Iris pigment epithelial cell (primary cell): Measurements from ENCODE around the gene KLHL28.

Experiments
- DNase-seq: peaks from one replicate; pipeline ENCODE4 v3.0.0-alpha.2; 2011; ENCODE audit warnings: low read depth

The KLHL28 gene

DNA sequence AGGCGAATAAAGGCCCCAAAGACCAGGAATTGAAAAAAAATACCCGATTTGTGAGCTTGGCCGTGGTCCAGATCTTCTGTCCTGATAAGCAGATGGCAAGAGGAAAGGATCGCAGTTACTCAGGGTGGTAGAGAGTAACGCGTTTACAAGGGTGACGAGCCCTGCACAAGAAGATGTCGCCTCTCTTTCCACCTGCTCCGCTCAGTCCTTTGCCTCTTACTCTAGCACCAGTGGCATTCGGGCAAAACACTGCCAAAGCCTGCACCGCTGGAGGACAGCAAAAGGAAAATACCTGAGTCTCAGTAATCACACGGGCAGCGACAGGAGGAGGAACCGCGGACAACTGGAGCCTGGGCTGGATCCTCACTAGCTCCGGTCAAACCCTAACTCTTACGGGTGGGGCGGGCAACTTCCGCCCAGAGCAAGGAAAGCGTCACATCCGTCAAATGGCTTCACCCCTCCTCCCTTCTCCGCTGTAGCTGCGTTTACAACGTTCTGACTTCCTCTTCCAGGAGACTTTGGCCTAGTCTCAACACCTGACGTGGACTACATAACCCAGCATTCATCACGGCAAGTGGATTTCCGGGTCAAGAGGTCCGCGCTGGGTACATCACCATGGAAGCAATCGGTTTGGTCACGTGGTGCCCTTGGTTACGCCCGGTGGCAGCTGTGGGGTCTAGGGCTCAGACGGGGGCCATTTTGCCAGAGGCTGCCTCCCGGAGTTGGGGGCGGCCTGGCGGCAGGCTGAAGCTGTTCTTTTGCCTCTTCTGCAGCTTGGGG, at the start of gene KLHL28, which contains the start of gene TOGARAM1:
Gene KLHL28, minus strand, starts transcription at position 394 of the 780 bp plus-strand sequence. CDS start 16,019 bp downstream, outside the sequence.
Gene TOGARAM1, plus strand, starts transcription at position 637 of the 780 bp plus-strand sequence. CDS start 232 bp downstream, outside the sequence.
- peak; percentile 100 for DNase-seq

GRCh38 chr14:45003924-45004323, 42.2 kb upstream of the KLHL28 start:
- no peak for DNase-seq

- DNase-seq = peak; percentile 5
Observed at GRCh38 chr14:44995770-44996294, 34.1 kb upstream of the KLHL28 start.

DNA sequence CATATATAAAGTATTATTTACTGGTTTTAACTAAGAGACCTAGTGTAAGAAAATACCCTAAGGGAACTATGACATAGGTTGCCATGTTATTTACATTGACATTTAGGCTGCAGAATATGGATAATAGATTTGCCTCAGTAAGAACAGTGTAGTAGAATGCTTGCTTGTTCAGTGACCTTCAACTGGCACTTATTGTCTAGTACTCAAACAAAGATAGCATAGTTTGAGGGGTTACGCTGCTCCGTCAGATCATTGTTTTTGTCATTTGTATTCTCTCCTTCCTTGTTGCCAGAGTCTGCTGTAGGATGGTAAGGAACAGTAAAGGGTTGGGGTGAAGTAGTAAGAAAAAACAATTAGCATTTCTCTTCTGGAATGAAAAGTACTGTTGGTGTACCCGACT, 33.4 kb upstream of the KLHL28 start:
- DNase-seq = no peak

- DNase-seq = no peak
Observed at GRCh38 chr14:44990533-44990932, 28.8 kb upstream of the KLHL28 start.

GRCh38 chr14:44989497-44990440, 28.0 kb upstream of the KLHL28 start:
- DNase-seq = no peak

DNA sequence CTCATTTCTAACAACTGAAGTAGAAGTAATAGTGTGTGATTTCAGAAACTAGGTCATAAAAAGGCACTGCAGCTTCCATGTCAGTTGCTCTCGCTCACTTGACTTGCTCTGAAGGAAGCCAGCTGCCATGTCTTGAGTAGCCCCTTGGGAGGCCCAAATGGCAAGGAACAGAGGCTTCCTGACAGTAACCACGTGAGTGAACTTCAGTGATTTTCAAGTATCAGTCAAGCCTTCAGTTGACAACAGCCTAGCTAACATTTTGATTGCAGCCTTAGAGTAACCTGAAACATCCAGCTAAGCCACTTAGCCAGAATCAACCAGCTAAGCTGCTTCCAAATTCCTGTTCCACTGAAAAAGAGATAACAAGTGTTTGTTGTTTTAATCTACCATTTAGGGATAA, 26.9 kb upstream of the KLHL28 start:
- DNase-seq = no peak

GRCh38 chr14:44982594-44982993, 20.8 kb upstream of the KLHL28 start:
- DNase-seq = no peak

- DNase-seq = no peak
Observed at GRCh38 chr14:44981198-44981597, 19.5 kb upstream of the KLHL28 start.

GRCh38 chr14:44979740-44980356, 18.1 kb upstream of the KLHL28 start:
- peak; percentile 31 for DNase-seq

- no peak for DNase-seq
Observed at GRCh38 chr14:44979273-44979672, 17.5 kb upstream of the KLHL28 start.

- DNase-seq = no peak
Observed at GRCh38 chr14:44971459-44971858, 9.7 kb upstream of the KLHL28 start.

- no peak for DNase-seq
Observed at GRCh38 chr14:44970907-44971306, 9.2 kb upstream of the KLHL28 start.

GRCh38 chr14:44968714-44969113, 7.0 kb upstream of the KLHL28 start:
- DNase-seq = no peak

DNA sequence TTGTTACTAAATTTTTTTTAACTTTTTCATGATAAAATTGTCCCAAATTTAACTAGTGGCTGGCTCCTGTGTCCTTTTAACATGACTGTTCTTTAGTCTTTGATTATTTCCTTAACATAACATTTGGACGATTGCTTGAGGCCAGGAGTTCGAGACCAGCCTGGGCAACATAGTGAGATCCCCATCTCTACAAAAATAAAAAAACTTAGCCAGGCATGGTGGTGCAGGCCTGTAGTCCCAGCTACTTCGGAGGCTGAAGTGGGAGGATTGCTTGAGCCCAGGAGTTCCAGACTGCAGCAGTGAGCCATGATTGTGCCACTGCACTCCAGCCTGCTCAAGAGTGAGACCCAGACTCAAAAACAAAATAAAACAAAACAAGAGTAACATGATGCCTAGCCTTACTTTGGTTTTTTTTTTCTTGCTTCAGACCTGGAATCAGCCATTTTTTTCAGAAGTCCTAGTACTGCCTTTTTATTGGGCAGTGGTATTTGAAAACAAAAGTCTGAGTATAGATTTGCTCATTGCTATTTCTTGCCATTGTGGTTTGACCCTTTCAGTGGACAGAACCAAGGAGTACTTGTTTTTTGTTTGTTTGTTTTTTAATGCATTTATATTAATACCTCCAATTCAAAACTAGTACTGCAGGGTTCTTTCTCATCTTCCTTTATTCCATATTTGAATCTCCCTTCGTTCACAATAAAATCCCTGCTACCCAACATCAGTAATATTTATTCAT, 5.0 kb upstream of the KLHL28 start:
- peak; percentile 33 for DNase-seq

GRCh38 chr14:44963775-44964380, 2.1 kb upstream of the KLHL28 start:
- DNase-seq = peak; percentile 2

GRCh38 chr14:44963044-44963528, 1.3 kb upstream of the KLHL28 start:
- DNase-seq = no peak

DNA sequence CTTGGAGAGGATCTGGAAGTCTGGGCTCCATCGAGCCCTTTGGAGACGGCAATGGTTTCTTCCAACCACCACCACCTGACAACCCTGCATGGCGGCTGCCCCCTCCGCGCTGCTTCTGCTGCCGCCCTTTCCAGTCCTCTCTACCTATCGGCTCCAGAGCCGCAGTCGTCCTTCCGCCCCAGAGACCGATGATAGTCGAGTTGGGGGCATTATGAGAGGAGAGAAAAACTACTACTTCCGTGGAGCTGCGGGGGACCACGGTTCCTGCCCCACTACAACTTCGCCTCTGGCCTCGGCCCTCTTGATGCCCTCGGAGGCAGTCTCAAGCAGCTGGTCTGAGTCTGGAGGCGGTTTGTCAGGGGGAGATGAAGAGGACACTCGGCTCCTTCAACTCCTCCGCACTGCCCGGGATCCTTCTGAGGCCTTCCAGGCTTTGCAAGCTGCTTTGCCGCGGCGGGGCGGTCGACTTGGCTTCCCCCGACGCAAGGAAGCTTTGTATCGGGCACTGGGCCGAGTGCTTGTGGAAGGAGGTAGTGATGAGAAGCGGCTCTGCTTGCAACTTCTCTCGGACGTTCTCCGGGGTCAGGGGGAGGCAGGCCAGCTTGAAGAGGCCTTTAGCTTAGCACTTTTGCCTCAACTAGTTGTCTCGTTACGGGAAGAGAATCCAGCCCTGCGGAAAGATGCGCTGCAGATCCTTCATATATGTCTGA, 742 bp upstream of the KLHL28 start:
- peak; percentile 73 for DNase-seq

GRCh38 chr14:44961151-44961553, 595 bp downstream of the KLHL28 start:
- DNase-seq = peak; percentile 75

- peak; percentile 20 for DNase-seq
Observed at GRCh38 chr14:44960646-44961045, 1.1 kb downstream of the KLHL28 start.
